Ureter (tissue), 1 donor: Measurements from ENCODE around the gene PLS3. TPM values are rescaled to one million over a fixed set of nuclear protein-coding genes. Genes with fewer than 3 reads are reported as not detected.

Experiments used
- DNase-seq: peaks from one replicate; pipeline ENCODE4 v3.0.0-alpha.2; 2020; ENCODE audit warnings: low spot score
- total RNA-seq: library from RNA; stranded (reverse); gene quantifications from one replicate; pipeline ENCODE4 v1.2.4, GENCODE V29; 2023
- donor health status: DM: yes; HTN: yes; CAD: no.

PLS3 gene
- total RNA-seq, 1 donor from 2014 or later, result 119 TPM

GRCh38 chrX:115694028-115694427 is 133.1 kb downstream of the PLS3 start:
- no peak for DNase-seq

- DNase-seq, result no peak
These were observed 135.1 kb downstream of the PLS3 start for GRCh38 chrX:115696039-115696438.

- DNase-seq, result no peak
These were observed 136.0 kb downstream of the PLS3 start for GRCh38 chrX:115696939-115697338.

GRCh38 chrX:115697806-115698205 is 136.8 kb downstream of the PLS3 start:
- no peak for DNase-seq
